Ramos (cell line): ENCODE results near the gene KDM3B.
"Not testable (repeated sequence)": the region's sequence is repeated elsewhere in the genome, so short reads cannot be mapped to it uniquely, and the experiment has no call there.

Experiments
- in situ Hi-C: fragments of 300-500 bp; cut with MboI; formaldehyde crosslinking; loops from one replicate; pipeline ENCODE4 v1.14.3; 2022; ENCODE audit warnings: low sequenced_read_pairs; ENCODE audit not compliant: unreplicated experiment

Gene KDM3B

DNA sequence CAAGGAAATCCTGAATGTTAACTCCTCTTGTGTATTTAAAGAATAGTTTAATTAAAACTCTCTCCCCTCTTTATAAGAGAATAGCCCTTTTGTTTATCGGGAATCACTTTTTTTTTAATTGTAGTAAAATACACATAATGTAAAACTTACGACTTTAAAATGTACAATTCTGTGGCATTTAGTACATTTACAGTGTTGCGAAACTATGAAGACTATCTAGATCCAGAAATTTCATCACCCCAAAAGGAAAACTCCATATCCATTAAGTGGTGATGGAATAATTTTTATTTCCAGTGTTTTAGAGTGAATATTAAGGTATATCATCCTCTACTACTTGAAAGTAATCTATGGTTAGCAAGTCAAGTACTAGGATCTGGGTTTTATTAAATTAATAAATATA, 36.8 kb downstream of the KDM3B start:
- in situ Hi-C loops: no loop called here

DNA sequence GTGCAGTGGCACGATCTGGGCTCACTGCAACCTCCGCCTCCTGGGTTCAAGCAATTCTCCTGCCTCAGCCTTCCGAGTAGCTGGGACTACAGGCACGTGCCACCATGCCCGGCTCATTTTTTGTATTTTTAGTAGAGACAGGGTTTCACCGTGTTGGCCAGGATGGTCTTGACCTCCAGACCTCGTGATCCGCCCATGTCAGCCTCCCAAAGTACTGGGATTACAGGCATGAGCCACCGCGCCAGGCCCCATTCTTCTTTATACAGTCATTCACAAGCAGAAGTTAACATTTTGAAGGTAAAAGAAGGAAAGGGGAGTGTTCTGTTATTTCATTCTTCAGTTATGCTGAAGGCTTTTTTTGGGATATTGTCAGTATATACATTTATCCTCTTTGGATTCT, 37.4 kb downstream of the KDM3B start:
- in situ Hi-C loops: not testable (repeated sequence)

- in situ Hi-C loops: no loop called here
These were observed 39.4 kb downstream of the KDM3B start for GRCh38 chr5:138391859-138392386.

DNA sequence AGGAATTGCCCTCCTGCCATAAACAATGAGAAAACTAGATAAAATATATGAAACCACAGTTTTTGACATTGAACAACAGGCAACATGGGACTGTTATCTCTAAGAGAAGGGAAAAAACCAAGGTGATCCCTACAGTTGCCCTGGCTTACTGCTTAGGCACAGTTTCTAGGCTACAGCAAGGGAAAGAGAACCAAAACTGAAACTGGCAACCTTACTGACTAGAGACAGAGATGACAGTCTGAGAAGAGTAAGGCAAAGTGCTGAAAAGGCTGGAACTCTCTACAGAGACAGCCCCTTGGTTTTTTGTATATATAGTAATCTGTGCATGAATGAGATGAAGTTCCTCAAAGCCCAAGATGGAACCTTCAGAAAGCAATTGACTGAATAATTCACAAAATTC, 50.2 kb downstream of the KDM3B start:
- in situ Hi-C loops: no loop called here

DNA sequence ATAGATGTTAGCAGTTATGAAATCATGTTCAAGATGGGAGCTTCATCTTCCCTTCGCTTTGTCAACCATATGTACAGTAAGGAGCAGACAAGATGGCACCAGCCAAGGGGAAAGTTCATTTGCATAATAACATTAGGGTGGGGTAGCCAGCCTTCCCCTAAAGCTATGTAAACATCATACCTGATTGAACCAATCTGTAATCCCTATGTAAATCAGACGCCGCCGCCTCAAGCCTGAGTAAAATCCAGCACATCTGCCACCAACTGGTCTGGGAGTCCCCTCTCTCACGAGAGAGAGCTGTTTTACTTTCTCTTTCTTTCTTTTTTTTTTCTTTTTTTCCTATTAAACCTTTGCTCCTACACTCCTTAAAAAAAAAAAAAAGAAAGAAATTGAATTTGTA, 55.5 kb downstream of the KDM3B start:
- in situ Hi-C loops: no loop called here

DNA sequence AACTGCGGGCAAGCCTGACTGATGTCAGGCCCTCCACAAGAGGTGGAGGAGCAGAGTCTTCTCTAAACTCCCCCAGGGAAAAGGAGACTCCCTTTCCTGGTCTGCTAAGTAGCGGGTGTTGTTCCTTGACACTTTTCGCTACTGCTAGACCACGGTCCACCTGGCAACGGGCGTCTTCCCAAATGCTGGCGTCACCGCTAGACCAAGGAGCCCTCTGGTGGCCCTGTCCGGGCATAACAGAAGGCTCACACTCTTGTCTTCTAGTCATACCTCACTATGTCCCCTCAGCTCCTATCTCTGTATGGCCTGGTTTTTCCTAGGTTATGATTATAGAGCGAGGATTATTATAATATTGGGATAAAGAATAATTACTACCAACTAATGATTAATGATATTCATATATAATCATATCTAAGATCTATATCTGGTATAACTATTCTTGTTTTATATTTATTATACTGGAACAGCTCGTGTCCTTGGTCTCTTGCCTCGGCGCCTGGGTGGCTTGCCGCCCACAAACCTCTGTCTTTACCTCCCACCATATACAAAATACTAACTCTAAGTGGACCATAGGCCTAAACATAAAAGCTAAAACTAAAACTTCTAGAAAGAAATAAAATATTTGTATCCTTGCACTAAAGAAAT, 58.6 kb downstream of the KDM3B start:
- in situ Hi-C loops: loop anchor here (10.0 kb wide), 1 partner anchor 226 kb away; no protein-coding TSS in a partner anchor

DNA sequence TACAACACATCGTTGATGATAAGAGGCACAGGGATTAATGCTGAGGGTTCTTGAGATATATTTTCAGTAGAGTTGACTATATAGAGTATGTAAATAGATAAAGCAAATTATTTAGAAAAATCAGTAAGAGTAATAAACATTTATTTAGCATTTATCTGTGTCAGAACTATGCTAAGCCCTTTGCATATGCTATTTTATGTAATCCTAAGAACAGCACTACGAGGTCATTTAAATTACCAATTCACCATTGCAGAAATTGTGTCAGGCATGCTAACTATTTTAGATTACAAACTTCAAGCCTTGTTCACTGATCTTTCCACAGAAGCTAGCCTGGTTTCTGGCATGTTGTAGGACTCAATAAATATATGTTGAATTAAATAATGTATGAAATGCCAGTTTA, 66.0 kb downstream of the KDM3B start:
- in situ Hi-C loops: loop anchor here (10.0 kb wide), 1 partner anchor 234 kb away; no protein-coding TSS in a partner anchor

DNA sequence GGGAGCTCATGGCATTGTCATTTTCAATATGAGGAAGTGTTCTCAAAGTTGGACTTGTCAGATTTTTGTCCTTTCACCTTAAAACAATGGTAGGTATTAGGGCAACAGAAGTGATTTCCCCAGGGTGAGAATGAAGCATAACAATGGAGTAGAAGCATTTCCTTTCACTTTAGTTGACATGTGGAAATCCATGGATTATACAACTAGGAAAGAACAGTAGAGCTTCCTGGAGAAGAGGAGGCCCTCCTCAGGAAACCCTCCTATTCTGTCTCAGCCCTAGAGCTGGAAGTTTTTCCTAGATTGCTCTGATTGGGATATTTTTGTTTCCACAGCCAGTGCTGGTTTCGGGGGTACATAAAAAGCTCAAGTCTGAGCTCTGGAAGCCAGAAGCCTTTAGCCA, 72.6 kb downstream of the KDM3B start:
- in situ Hi-C loops: no loop called here

DNA sequence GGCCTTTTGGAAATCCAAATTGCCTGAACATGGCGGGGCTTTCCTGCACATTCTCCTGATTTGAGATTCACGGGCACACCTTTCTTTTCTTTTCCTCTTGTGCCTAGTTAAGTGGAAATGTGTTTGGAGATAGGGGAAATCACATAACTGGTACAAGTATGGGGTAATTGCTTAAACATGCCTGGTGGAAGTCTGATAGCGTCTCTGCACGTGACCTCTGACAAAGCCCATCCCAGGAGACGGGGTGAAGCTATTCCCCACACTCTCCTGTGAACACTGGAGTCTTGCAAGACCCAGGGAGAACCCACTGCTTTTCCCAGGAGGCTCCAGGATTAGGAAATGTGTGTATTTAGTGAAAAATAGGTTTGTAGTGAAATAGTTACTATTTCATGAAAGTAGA, 83.5 kb downstream of the KDM3B start:
- in situ Hi-C loops: no loop called here

DNA sequence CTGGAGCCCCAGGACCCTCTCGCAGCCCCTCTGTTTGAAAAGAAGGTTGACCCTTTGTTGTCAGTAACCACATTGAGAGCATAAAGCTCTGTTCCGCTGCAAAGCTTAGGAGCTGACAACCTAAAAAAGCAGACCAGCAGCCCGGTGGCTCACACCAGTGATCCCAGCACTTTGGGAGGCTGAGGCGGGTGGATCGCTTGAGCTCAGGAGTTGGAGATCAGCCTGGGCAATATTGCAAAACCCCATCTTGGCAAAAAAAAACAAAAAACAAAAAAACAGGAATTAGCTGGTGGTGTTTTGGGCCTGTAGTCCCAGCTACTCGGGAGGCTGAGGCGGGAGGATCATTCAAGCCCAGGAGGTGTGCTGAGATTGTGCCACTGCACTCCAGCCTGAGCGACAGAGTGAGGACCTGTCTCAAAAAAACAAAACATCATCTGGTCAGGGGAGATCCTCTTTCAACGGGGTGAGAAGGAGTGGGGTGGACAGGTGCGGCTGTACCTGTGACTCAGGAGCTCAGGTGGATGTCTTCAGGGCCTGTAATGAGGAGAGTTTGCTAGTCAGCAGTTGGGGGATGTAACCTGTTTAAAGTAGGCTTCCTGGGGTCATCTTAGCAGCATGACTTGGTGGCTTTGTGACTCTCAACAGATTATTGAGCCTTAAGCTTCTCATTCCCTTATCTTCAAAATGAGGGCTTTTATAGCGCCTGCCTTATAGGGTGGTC, 85.7 kb downstream of the KDM3B start:
- in situ Hi-C loops: no loop called here

- in situ Hi-C loops: no loop called here
These were observed 86.4 kb downstream of the KDM3B start, which contains the start of gene REEP2 for GRCh38 chr5:138438724-138439476. Gene REEP2 (plus strand): TSS chr5:138439057. CDS start chr5:138439209, 152 bp downstream.

DNA sequence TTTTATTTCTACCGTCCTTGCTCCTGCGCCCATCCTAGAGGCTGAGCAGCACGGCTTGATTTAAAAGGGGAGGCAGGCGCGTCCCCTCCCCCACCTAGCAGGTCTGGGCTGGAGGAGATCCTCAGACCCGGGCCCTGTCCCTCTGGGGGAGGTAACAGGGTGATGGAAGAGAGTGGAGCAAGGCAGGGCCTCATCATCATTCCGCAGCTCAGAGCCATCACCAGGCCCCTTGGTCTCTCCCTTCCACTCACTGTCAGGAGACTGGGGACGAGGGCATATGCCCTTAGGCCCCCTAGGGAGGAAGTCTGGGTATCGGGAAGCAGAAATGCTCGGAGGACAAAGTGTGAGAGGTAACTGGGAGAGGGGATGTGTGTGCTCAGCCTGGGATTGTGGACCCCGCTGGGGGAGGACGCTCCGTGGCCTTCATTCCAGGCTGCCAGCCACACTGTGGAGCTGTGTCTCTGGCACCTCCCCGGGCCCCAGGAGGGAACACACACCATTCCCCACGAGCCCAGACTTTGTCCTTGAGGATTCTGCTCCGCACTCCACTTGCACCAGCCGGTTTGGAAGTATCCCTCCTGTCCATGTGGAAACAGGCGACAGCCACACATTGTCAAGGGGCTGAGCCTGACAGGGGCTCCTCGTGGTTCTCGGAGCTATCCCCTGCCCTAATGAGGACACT, 87.1 kb downstream of the KDM3B start:
- in situ Hi-C loops: no loop called here

DNA sequence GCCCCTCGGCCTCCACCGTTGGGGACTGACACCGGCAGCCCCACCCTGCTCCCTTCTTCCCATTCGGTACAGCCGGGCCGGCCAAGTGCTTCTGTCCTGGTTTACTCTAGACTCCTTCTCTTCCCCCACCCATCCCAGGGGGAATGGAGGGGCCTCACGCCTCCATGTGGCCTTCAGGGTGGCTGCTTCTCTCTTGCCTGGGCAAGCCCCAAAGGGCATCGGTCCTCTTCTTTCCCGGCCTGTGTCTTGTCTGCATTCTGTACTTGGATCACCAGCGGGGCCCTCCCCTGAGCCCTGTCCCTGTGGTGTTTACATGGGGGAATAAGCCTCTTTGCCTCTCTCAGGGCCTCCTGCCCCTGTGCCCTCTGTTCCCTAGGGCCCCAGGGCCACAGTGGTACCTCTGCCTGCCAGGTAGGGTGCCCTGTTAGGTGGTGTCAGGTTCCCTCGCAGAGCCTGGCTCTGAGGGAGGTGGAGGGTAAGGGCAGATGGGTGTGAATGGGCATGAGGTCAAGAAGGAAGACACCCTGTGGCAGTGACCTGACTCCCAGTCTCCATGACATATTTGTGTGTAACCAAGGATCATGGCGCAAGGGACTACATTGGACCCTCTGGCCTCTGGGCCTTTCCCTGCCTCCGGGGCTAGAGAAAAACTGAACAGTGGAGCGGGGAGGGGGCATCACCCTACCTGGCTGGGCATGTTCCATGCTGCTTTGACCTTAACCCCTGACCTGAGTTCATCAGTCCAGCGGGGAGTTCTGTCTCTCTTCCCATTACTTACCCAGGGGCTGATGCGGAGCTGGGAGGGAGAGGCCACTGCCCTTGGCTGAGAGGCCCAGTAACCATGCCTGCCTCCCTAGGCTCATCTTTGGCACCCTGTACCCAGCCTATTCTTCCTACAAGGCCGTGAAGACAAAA, 87.9 kb downstream of the KDM3B start:
- in situ Hi-C loops: no loop called here

DNA sequence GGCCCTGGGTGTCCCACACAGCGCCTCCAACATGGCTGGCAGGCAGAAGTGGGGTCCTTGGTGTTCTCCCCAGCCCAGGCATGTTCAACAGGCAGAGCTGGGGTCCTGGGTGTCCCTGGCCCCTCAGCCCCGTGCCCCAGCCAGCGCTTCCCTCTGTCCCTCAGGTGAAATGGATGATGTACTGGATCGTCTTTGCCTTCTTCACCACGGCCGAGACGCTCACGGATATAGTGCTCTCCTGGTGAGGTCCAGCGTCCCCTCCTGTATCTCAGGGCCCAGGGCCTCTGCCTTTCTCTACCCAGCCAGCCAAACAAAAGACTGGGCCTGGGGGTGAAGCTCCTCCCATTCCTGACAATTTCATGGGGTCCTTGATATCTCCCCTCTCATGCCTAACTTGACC, 88.7 kb downstream of the KDM3B start:
- in situ Hi-C loops: no loop called here

GRCh38 chr5:138444078-138444773, 91.7 kb downstream of the KDM3B start:
- in situ Hi-C loops: no loop called here

DNA sequence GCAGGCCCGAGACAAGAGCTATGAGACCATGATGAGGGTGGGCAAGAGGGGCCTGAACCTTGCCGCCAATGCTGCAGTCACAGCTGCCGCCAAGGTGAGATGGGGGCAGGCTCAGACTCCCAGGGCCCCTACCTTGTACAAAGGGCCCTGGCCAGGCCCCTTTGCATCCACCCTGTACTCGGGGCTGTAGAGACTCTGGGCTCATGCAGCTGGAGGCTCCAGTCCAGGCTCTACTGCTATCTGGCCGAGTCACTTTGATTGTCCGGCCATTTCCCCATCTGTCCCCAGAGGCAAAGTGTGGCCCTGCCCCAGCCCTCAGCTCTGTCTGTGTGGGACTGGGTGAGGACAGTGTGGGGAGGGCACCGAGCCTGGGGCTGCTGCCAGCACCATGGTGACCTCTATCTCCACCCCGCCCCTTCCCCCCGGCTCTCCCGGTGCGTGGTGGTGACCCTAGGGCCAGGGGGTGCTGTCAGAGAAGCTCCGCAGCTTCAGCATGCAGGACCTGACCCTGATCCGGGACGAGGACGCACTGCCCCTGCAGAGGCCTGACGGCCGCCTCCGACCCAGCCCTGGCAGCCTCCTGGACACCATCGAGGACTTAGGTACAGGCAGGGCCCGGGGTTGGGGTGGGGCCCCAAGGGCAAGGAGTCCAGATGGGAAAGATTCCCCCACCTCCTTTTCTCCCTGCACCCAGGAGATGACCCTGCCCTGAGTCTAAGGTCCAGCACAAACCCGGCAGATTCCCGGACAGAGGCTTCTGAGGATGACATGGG, 92.5 kb downstream of the KDM3B start:
- in situ Hi-C loops: no loop called here

DNA sequence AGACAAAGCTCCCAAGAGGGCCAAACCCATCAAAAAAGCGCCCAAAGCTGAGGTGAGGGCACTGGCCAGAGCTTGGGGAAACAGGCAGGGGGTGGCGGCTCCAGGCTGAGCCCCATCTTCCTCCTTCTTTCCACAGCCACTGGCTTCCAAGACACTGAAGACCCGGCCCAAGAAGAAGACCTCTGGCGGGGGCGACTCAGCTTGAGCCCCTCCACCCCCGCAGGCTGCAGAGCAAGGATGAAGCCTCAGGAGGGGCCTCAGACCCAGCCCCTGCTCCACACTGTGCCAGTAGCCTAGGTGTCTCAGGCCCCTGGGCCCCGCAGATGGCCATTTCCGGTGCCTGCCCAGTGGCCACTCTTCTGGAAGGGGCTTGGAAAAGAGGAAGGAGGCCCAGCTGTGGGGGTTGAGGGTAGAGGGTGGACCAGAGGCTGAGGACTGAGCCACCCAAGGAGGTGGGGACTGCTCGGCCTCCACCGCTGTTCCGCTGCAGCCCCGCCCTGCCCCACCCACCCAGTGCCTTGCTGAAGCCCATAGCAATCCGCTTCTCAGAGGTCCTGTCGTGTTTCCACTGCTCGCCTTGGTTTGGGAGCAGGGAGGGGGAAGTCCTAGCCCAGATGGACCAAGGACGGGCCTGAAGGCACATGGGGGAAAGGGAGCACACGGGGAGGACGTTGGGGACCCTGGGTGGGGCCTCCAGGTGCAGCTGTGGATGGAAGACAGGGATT, 93.2 kb downstream of the KDM3B start:
- in situ Hi-C loops: no loop called here
